Activated naive CD4-positive, alpha-beta T cell treated with Interleukin-2 at 50 U/mL for 16 hours (primary cell): ENCODE results near the gene CTNND2.
"Not testable (repeated sequence)": the region's sequence is repeated elsewhere in the genome, so short reads cannot be mapped to it uniquely, and the experiment has no call there.

Source experiments
- DNase-seq: peaks from one replicate; pipeline ENCODE4 v3.0.0-alpha.2; 2020

Gene CTNND2

DNA sequence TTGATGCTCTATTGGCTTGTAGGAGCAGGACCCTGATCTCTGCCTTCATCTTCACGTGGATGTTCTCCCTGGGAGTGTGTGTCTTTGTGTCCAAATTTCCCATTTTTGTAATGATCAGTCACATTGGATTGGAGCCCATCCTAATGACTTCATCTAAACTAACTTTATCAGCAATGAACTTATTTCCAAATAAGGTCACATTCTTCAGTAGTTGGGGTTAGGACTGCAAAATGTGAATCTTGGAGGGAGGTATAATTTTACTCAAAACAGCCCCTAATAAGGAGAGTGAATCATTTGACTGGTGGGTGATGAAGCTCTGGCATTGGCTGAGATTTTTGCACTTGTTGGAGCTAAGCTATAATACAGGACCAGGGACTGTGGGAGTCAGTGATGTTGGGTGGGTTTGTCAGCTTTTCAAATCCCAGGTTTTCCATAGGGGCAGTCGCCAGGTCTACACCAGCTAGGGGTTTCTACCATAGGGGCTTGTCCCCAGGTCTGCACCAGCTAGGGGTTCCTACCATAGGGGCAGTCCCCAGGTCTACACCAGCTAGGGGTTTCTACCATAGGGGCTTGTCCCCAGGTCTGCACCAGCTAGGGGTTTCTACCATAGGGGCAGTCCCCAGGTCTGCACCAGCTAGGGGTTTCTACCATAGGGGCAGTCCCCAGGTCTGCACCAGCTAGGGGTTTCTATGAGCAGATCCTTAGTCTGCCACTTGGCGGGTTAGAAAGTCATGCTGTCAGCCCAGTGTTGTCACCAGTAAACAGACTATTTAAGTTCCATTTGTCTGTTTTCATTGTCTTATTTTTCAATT, 760.6 kb downstream of the CTNND2 start:
- peak; percentile 4 for DNase-seq

DNA sequence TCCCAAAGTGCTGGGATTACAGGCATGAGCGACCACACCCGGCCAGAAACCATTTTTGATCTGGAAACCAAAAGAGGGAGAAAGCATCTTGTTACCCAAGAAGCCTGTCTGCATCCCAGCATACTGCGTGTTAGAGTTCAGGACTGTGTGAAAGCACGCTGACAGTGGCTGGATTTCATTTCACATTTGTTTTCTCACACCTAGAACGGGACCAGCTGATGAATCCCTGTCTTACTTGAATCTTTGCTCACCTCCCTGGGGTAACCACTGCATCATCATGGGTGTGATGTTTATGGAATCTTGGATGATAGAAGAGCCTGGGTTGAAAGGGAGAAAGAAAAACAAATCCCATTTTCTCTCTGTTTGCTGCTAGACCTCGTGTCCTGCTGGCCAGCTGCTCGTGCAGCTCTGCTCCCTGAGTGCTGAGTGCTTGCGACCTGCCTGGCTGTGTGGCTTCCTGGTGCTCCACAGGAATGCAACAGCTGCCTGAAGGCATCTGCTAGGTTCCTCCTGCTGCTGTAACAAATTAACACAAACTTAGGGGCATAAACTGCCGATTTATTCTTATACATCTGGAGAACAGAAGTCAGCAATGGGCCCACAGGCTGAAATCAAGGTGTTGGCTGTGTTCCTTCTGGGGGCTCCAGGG, 764.9 kb downstream of the CTNND2 start:
- DNase-seq: no peak

DNA sequence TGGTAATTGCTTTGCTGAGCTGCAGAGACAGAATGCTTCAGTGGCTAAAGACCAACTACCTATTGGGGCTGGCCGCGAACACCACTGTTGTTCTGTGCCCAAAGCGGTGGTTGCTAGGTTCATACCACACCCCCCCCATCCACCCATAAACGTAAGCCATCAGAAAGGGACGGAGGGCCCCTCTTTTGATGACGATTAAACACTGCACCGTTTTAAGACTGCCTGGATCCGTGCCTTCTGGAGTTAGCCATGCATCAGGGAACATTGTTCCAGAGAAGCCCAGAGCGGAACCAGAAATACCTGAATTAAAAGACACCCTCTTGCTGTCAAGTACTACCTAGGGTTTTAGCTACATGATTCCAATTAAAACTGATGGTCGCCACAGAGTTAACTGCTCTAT, 774.1 kb downstream of the CTNND2 start:
- no peak for DNase-seq

DNA sequence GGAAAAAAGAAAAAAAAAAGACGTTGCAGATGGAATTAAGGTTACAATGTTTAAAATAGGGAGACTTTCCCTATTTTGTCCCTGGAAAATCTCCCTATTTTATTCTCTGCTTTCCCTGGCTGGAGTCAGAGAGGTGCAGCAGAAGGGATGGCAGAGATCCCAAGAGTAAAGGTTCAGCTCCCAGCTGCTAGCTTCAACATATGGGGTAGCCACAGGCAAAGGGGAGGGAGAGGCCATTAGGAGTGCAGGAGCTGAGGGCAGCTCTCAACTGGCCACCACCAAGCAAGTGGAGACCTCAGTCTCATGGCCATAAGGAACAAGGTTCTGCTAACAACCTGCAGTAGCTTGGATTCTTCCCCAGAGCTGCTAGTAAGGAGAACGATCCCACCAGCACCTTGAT, 776.2 kb downstream of the CTNND2 start:
- DNase-seq: no peak

DNA sequence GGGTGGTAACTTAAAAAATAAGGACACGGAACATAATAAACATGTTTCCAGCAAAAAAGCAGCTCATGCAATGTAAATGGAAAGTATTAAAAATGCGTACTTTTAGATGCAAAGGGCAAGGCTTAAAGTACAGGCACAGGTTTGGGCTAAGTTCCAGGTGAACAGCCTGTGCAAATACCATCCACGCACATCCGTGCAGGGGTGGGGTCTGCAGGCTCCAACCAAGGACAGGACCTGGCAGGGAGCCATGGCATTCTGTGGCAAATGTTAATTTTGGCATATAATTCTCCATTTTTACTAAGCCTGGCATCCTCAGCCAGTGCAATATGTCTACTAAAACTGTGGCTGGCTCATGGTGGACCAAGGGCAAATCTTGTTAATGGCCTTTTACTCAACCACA, 777.4 kb downstream of the CTNND2 start:
- no peak for DNase-seq

DNA sequence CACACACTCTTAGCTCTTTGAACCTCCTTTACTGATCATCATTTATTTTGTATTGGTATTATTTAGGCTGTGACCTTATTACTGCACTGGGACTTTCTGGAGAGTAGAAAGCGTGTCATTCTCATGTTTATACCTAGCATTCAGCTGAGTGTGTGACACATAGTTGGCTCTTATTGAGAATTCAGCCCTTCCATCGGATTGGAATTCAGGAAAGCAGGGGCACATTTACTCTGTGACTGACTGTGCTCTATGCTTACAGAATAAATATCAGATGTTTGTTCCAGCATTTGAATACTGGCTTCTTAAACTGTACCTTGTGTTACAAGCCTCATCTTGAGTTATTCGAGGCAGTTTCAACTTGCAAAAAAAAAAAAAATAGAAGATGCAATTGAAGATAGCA, 782.4 kb downstream of the CTNND2 start:
- DNase-seq: no peak

DNA sequence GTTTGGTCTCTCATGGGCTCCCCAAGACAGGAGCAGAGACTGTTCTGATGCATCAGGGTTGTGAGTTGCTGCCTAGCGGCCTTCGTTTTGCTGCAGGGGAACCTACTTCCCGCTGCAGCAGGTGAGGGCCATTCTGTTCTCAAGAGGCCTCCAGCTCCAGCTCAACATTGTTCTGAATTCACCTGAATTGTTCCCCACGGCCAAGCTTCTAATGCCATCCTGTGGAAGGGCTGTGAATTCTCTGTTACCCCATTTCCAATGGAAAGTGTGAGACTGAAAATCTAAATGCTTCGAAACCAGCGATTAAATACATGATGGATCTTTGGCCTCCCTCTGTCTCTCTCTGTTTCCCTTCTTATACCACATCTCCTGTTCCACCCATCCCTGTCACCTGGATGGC, 794.1 kb downstream of the CTNND2 start:
- no peak for DNase-seq

DNA sequence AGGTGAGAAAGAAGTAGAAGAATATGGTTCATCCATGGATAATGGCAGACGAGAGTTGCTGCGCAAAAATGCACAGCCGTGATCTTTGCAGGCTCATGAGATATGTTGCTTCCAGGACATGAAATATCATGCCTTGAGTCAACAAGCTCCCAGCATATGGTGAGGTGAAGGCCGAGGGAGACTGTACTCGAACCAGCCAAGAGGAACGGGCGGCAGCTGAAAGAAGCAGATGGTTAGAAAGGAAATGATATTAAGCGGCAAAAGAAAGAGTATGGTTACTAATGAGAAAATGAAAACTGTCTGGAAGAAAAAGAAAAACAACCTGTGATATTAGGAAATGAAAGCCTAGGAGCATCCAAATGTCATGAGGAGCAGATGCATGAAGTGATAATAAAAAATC, 798.5 kb downstream of the CTNND2 start:
- no peak for DNase-seq

DNA sequence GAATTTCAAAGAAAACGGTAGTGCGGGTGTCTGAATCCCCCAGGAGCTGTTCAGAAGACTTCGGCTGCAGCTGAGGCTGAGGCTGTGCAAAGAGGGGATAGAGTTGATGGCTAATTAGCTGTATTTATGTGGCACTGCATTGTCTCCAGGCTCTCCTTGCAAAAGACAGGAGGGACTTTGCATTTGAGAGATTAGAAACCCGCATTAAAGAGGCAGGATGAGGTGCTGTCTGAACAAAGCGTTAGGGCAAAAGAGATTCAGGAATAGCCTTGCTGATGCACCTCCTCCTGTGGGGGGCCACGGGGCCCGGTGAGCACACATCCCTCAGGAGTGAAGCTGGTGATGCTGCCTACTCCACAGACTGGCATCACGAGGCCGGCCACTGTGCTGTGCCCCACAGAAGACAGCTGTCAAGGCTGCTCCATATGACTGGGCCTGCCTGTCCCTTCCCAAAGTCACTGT, 799.6 kb downstream of the CTNND2 start:
- no peak for DNase-seq

DNA sequence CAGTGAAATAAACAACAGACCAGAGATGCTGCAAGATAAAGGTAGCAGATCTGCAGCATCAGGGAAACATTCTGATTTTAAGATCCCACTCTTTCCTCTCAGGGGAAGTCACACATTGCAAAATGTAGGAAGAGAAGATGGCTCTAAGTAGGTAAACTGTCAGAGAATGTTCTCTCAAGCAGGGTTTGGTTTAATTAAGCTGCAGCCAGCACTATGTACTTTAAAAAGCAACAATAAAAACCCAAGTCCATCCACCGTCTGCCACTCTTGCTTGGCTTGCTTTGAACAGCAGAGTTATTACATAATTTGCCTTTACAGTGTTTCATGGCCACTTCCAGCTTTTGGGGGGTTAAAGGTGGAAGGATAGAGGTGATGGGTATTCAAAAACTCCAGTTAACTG, 800.0 kb downstream of the CTNND2 start:
- DNase-seq: no peak

DNA sequence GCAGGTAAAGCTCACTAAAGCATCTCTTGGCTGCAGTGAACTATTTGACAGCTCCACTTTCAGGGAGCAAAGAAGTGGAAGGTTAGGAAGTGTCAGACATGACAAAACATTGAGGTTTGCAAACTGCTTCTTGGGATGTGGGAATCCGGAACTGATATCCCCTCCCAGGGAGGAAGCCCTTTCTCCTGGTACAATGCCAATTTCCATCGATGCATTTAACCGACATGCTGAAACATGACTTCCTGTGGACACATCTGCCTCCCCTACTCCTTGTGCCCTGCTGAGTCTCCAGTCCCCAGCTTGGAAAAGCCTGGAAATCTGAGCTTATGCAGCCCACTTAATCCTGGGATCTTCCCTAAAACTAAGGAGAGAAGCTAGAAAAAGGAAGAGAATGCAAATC, 820.1 kb downstream of the CTNND2 start:
- no peak for DNase-seq

DNA sequence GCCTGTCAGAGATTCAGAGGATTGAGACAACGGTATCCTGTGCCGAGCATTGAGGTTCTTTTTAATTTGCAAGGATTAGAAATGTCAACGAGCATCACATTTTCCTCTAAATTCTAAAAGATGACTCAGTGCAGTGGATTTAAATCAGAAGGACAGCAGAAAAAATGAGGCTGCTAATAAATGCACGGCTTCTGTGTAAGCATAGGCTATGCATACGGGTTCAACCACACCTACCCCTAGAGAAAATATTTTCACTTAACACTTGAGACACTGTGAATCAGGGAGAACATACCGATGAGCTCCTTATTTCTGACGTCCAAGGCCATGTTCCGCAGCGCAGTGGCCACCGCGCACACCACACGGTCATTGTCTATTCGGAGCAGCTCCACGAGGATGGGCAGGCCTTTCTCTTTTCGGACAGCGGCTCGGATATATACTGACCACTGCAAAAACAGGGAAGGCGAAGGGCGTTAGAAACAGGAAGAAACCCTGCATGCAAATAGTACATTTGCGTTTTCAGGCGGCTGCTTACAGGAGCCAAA, 821.8 kb downstream of the CTNND2 start:
- DNase-seq: no peak

DNA sequence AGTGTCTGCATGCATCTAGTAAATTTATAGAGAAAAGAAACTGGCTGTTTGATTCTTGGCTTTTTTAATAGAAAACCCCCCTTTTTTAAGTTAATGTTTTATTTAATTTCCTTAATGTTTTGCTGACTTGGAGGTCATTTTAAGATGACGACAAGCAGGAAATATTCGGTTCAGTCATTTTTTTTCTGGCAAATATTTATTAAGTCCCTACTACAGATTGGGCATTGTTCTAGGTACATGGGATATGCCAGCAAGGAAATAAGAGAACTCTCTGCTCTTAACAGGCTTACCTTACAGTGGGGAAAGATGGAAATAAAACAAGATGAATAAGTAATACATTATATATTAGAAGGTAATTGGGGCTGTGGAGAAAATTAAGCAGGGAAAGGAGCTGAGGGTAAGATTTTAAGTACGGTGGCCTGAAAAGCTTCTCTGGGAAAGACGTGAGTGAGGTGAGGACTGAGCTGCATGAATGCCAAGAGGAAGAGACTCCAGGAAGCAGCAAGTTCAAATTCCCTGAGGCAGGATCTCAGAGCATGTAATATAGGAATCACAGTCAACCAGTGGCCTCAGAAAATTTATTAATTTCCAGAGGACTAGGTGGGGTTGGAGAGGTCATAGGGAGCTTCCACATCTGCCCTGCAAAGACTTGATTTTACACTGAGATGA, 827.2 kb downstream of the CTNND2 start:
- no peak for DNase-seq

DNA sequence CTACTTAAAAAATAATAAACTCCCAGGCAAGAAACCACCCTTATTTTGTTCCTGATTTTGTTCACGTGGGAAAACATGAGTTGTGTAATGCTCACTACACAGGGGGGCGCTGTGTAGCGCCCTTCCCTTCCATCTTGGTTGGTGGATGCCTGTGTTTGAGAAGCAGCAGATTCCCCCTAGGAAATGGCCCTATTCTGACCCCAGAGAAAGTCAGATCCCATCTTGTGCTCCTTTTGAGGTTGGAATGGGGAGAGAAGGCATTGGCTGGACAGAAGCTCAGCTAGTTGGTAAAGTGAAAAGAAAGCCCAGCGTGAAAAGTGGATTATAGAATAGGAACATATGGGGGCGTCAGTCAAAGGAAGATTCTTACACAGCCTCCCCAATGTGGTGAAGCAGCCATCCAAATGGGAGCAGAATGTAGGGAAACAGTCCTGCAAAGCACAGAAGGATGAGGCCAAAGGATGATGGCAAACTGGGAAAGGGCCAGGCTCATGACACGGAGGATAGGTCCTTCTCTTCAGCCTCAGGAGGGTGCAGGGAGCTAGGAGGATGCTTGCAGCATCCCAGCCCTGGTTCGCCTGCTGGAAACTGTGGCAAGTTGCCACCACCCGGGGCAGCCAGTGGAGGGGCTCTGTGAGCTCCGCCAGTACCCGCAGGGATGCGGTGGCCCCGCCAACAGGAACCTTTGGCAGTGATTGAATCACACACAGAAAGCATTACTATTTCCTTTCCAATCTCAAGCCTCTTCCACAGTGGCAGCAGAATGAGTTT, 829.0 kb downstream of the CTNND2 start:
- no peak for DNase-seq

DNA sequence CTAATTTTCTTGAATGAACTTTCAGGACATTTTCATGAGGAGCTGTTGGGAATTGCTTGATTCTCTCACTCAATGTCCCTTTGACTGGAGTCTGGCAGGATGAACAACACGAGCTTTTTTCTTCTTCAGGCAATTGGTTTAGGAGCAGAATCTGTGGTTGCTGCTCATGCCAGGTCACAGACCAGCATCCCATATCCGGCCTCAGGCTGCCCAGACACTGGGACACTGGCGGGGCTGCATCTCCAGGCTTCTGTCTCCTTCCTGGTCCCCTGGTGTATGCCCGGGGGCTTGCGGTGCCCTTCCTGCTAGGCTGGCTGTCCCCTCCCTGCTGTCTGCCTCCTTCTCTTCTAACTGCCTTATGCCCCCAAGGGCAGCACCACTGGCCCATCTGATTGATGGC, 831.7 kb downstream of the CTNND2 start:
- DNase-seq: no peak

DNA sequence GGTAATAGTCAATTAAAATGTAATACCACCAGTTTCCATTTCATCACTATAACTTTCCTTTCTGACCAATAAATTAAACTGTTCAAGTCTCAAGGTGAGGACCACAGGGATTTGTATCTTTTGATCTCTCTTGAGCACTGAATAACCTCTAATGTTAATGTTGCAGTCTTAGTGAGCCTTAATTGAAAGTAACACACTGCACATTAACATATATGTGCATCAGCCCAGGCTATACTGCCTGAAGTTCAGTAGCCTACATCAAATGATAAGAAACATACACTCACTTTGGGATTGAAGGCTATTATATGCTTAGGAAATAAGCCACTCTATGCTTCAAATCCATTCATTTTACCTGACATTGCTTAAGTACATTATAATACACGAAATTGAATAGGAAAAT, 832.2 kb downstream of the CTNND2 start:
- no peak for DNase-seq

DNA sequence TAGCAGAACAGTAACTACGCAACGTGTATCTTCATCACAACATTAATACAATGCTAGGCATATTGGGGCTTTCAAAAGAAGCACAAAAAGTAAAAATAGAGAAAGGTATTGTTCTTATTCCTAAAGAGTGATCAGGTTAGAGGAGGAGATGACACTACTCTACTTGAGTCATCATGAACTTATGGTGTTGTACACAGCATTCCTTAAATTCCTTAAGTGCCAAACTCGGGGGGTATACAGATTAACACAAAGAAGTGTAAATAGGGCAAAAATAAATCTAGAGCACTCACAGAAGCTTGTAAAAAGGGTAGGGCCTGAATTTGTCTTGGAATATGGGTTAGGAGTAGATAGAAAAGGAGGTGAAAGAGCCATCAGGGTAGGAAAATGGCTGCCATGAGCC, 835.2 kb downstream of the CTNND2 start:
- no peak for DNase-seq

DNA sequence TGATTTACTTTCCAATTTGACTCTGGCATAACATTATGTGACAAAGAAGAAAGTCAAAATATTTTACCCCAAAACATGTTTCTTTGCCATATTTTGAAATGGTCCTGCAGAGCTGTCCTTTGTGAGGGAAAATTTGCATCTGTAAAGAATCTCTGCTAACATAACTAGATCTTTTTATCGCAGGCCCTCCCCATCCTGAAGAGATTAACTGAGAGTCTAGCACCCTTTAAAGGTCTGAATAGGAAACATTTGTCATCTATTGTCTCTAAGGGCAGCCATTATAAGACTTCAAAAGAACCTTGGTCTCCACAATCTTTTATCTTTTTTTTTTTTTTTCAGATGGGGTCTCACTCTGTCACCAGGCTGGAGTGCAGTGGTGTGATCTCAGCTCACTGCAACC, 838.5 kb downstream of the CTNND2 start:
- DNase-seq: not testable (repeated sequence)

DNA sequence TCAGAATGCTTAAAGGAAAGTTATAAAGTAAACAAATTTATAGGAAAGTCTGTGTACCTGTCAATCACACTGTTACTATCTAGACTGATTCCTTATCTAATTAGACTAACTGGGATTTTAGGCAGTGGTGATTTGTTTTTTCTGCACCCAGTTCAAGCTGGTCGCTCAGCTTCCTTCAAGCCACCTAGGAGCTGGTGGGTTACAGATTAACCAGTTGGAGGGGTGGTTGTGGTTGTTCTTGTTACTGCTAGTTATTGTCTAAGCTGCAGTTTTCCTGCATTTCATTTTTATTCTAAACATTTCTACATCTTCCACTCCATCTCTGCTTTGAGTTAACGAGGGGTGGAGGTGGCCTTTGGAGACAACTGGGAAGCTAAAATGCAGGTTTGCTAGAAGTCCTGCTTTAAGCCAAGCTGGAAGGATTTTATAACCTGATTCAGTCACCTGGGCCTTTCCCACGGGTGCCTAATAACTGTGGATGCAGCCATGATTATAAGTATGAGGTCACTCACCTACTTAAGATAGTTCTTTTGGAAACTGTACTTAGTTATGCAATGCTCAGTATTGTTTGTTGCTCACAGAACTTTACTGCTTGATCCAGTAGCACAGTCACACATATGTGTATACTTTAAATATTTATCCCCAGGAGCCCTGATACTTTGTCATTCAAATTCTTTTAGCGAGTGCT, 839.3 kb downstream of the CTNND2 start:
- DNase-seq: no peak

DNA sequence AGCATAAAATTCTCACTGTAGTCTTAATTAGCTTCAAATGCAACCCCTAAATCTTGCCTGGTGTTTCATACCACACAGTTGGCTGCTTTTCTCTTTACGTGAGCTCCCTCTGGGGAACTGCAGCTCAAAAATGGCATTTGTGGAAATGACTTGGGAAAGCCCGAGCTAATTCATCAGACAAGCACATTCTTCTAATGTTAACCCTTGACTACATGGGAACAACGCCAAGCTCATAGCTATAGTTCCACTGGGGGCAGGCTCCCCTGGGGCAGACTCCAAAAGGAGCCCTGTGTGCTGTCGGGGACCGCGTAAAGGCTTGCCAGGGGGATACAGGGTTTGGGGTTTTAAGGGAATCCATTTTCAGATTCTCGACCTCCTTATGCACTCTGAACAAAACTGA, 841.8 kb downstream of the CTNND2 start:
- DNase-seq: no peak

DNA sequence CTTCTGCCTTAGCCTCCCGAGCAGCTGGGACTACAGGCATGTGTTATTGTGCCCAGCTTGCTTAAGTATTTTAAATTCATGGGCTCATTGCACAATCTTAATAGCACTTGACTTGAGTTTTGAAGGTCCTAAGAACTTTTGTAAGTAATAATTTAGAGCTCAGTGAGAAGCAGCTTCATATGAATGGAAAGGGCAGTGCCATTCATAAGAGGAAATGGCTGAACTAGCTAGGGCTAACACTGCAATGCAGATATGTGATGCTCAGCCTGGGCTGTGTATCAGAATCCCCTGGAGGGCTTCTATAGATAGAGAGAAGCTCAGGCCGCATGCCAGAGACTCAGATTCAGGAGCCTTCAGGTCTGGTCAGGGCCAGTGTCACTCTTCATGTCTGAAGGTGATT, 847.7 kb downstream of the CTNND2 start:
- no peak for DNase-seq

DNA sequence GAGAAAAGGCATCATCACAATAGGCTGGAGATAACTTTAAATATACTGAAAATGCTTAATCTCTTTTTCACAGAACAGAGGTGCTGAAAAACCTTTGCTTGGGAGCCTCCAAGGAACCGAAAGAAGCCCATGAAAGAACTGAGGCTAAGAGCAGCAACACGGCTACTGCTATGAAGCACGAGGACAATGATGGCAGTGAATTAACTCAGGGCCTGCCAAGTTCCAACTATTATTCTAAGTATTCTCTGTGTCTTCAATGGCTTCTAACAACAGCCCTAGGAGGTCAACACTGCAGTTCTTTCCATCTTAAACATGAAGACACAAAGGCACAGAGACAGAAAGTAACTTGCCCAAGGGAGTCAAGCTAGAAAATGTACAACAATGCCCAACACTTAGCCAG, 850.2 kb downstream of the CTNND2 start:
- DNase-seq: no peak
